ENCODE measurements around the gene ACACA.

The ACACA gene

GRCh38 chr17:37131669-37132611 lies 274.7 kb downstream of the ACACA start:
- no peak for DNase-seq (ENCODE audit: low read depth)

- DNase-seq (ENCODE audit: low read depth): no peak
These were observed 275.6 kb downstream of the ACACA start for GRCh38 chr17:37130984-37131446.

GRCh38 chr17:37124821-37125173 lies 281.8 kb downstream of the ACACA start:
- DNase-seq (ENCODE audit: low read depth): no peak

GRCh38 chr17:37123941-37124820 lies 282.5 kb downstream of the ACACA start:
- DNase-seq (ENCODE audit: low read depth): no peak

- DNase-seq (ENCODE audit: low read depth): no peak
These were observed 283.2 kb downstream of the ACACA start for GRCh38 chr17:37123386-37123785.

- DNase-seq (ENCODE audit: low read depth): no peak
These were observed 285.0 kb downstream of the ACACA start for GRCh38 chr17:37121616-37122015.

GRCh38 chr17:37118366-37119137 lies 288.1 kb downstream of the ACACA start:
- no peak for DNase-seq (ENCODE audit: low read depth)

- no peak for DNase-seq (ENCODE audit: low read depth)
These were observed 289.1 kb downstream of the ACACA start for GRCh38 chr17:37117373-37118142.

- no peak for DNase-seq (ENCODE audit: low read depth)
These were observed 289.9 kb downstream of the ACACA start for GRCh38 chr17:37116671-37117185.

GRCh38 chr17:37111329-37111728 lies 295.3 kb downstream of the ACACA start:
- DNase-seq (ENCODE audit: low read depth): no peak

GRCh38 chr17:37110746-37111145 lies 295.9 kb downstream of the ACACA start:
- DNase-seq (ENCODE audit: low read depth): no peak

- no peak for DNase-seq (ENCODE audit: low read depth)
These were observed 296.6 kb downstream of the ACACA start for GRCh38 chr17:37109731-37110710.

- no peak for DNase-seq (ENCODE audit: low read depth)
These were observed 297.5 kb downstream of the ACACA start for GRCh38 chr17:37109106-37109505.

- no peak for DNase-seq (ENCODE audit: low read depth)
These were observed 299.1 kb downstream of the ACACA start for GRCh38 chr17:37107406-37108083.

- no peak for DNase-seq (ENCODE audit: low read depth)
These were observed 300.6 kb downstream of the ACACA start for GRCh38 chr17:37106049-37106448.

- DNase-seq (ENCODE audit: low read depth): no peak
These were observed 303.4 kb downstream of the ACACA start for GRCh38 chr17:37103231-37103630.

GRCh38 chr17:37101306-37101705 lies 305.3 kb downstream of the ACACA start:
- DNase-seq (ENCODE audit: low read depth): no peak

- DNase-seq (ENCODE audit: low read depth): no peak
These were observed 306.4 kb downstream of the ACACA start for GRCh38 chr17:37100231-37100630.

Data from stromal cell of bone marrow (primary cell).